ENCODE data around the gene CACNA1B.

DNA sequence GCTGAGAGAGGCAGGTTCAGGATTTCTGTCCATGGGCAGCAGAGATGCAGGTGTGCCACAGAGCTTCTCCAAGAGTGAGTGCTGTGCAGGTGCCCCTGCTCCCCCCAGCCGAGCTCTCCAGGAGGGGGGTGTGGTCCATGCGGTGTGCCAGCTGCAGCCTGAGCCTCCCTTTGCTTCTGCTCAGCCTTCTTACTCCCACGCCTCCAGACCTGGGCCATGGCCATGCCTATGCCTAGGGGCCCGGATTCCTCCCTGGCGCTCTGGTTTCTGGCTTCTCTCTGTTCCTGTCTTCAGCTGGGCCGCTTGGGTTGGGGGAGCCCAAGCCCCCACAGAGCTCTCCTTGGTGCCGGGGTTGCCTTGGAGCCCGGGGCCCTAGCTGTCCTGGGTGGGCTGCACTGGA is 133.3 kb downstream of the CACNA1B start:
- no peak for TF ChIP-seq YY1 (IDR thresholded peaks at IDR 0.05; ENCODE audit: borderline replicate concordance in 1 of 3, control insufficient read depth in 1 of 3, extremely low read depth in 1 of 3, insufficient read depth in 3 of 3, insufficient read length in 1 of 3, insufficient replicate concordance in 2 of 3, low read depth in 1 of 3, low read length in 2 of 3)
- no peak for TF ChIP-seq TAL1 (IDR thresholded peaks at IDR 0.05)
- no peak for TF ChIP-seq POLR2A (conservative IDR thresholded peaks at IDR 0.05)
- TF ChIP-seq, protein P1, sequence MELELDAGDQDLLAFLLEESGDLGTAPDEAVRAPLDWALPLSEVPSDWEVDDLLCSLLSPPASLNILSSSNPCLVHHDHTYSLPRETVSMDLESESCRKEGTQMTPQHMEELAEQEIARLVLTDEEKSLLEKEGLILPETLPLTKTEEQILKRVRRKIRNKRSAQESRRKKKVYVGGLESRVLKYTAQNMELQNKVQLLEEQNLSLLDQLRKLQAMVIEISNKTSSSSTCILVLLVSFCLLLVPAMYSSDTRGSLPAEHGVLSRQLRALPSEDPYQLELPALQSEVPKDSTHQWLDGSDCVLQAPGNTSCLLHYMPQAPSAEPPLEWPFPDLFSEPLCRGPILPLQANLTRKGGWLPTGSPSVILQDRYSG (tag; conservative IDR thresholded peaks at IDR 0.05; ENCODE audit: low read depth), result no peak
